ENCODE measurements around the gene CCRL2. TPM values are rescaled to one million over a fixed set of nuclear protein-coding genes. Genes with fewer than 3 reads are reported as not detected.

CCRL2 gene
- total and polyA plus RNA-seq, 2 of the 8 experiments (the other 6 are each of a cell fraction or from before 2014, with no cell fraction given), result not detected

- no peak for FAIRE-seq
- TF ChIP-seq RBBP5 (IDR thresholded peaks at IDR 0.05; ENCODE audit: borderline replicate concordance, low read depth, low read length) (no peak), JUN (IDR thresholded peaks at IDR 0.05; ENCODE audit: low read depth, low read length) (no peak), CBX8 (IDR thresholded peaks at IDR 0.05; ENCODE audit: borderline replicate concordance, low read depth, low read length) (no peak), RNF2 (IDR thresholded peaks at IDR 0.05; ENCODE audit: borderline replicate concordance, low read depth, low read length, missing control alignments, poor library complexity, severe bottlenecking) (no peak)
These were observed 31.8 kb upstream of the CCRL2 start for GRCh38 chr3:46375218-46375617.

More at GRCh38 chr3:46375218-46375617, 31.8 kb upstream of the CCRL2 start:
- H3K9me3 ChIP-seq (ENCODE audit: insufficient read depth in 2 of 2, low read depth in 1 of 2, low read length in 1 of 2), result no peaks in the 10 kb centered on the region
- WGBS, 2 experiments (ENCODE audit: extremely low coverage in 1 of 2, insufficient coverage in 1 of 2, insufficient read length in 1 of 2, insufficient replicate concordance in 2 of 2, low coverage in 1 of 2, low lambda C conversion rate in 2 of 2, missing lambda C conversion rate in 1 of 2), result 80% methylated on average over 2 of the region's 2 CpGs; no CpG with 5 or more reads in 1 of the 2 experiments
- no peak overlapping the region for H3K18ac ChIP-seq (ENCODE audit: extremely low read depth, low read length)
- no peak overlapping the region for H2BK120ac ChIP-seq (replicated peaks; ENCODE audit: low read depth, low read length)
- H3K4ac ChIP-seq (replicated peaks; ENCODE audit: insufficient read length, low read depth, low read length), result no peak overlapping the region
- peaks cover 0 to 8% (median 3%) of the 10 kb centered on the region in 4 experiments; a peak in 3 of 7 replicates for H3K4me1 ChIP-seq (replicated peaks in 1 of 4; ENCODE audit: control insufficient read depth in 3 of 4, insufficient read depth in 4 of 4, low read length in 3 of 4)
- H2BK15ac ChIP-seq (ENCODE audit: low read length), result no peak overlapping the region
- H4K91ac ChIP-seq (replicated peaks; ENCODE audit: insufficient read length, low read length), result no peak overlapping the region
- H2BK20ac ChIP-seq (ENCODE audit: low read length), result no peak overlapping the region
- no peaks in the 10 kb centered on the region for H3K23me2 ChIP-seq (ENCODE audit: low read depth, low read length)
- H3K4me3 ChIP-seq (ENCODE audit: extremely low read depth in 1 of 4, insufficient read depth in 2 of 4, low read depth in 3 of 4, low read length in 4 of 4), result no peak overlapping the region
- CTCF ChIA-PET (ENCODE audit: partially characterized antibody), result interaction anchor here (0.7 to 12.9 kb wide), 6 partner anchors 8 to 441 kb away, joined by 3 to 164 read pairs (median 3); no protein-coding TSS in a partner anchor
- H4K20me1 ChIP-seq (replicated peaks in 1 of 2; ENCODE audit: control insufficient read depth in 1 of 2, insufficient read depth in 2 of 2, low read length in 2 of 2), result no peaks in the 10 kb centered on the region
- H4K5ac ChIP-seq (ENCODE audit: insufficient read length, low read depth, low read length), result no peak overlapping the region
- H3K27ac ChIP-seq (ENCODE audit: low read depth, low read length), result no peak overlapping the region
- H2AK5ac ChIP-seq (ENCODE audit: low read depth, low read length), result no peak overlapping the region
- H3K79me1 ChIP-seq (ENCODE audit: low read depth, low read length), result no peaks in the 10 kb centered on the region
- POLR2A ChIA-PET (ENCODE audit: partially characterized antibody), result no interaction called here
- no peak overlapping the region for H3K14ac ChIP-seq (ENCODE audit: insufficient read length)
- no peaks in the 10 kb centered on the region for H3K27me3 ChIP-seq (replicated peaks in 1 of 4; ENCODE audit: control insufficient read depth in 3 of 4, extremely low read depth in 1 of 4, insufficient read depth in 3 of 4, low read length in 3 of 4)
- H3K36me3 ChIP-seq (ENCODE audit: control insufficient read depth in 2 of 4, insufficient read depth in 4 of 4, low read length in 3 of 4), result no peaks in the 10 kb centered on the region
- H2BK12ac ChIP-seq (ENCODE audit: low read depth, low read length), result no peak overlapping the region
- no peak for DNase-seq (ENCODE audit: low read depth in 1 of 2, low spot score in 2 of 2)
- no peak overlapping the region for H2BK5ac ChIP-seq (ENCODE audit: low read depth, low read length)
- no peak overlapping the region for H3K23ac ChIP-seq (ENCODE audit: insufficient read length)
- H3K9ac ChIP-seq (replicated peaks in 1 of 4; ENCODE audit: extremely low read depth in 1 of 4, low read depth in 3 of 4, low read length in 3 of 4), result no peak overlapping the region
- no peak overlapping the region for H3K56ac ChIP-seq (replicated peaks; ENCODE audit: insufficient read length, low read depth, low read length)
- no peak overlapping the region for H3K4me2 ChIP-seq (ENCODE audit: insufficient read depth in 1 of 2, low read depth in 2 of 2, low read length in 2 of 2)
- no peaks in the 10 kb centered on the region for H3K79me2 ChIP-seq (ENCODE audit: control insufficient read depth in 1 of 2, insufficient read depth in 2 of 2, low read length in 2 of 2)
- no peak overlapping the region for H4K8ac ChIP-seq (ENCODE audit: extremely low read depth, insufficient read depth, low read length)
- no peak overlapping the region for H2AFZ ChIP-seq (ENCODE audit: low read length)

All from H1 (cell line).